ENCODE measurements around the gene POLR1A. TPM values are rescaled to one million over a fixed set of nuclear protein-coding genes. Genes with fewer than 3 reads are reported as not detected.
A peak's percentile ranks its signal among the peaks of the same experiment; 100 is the strongest.

POLR1A gene
- total RNA-seq, 4 donors from 2014 or later = 13.3 to 22.4 (median 16.6) TPM

DNA sequence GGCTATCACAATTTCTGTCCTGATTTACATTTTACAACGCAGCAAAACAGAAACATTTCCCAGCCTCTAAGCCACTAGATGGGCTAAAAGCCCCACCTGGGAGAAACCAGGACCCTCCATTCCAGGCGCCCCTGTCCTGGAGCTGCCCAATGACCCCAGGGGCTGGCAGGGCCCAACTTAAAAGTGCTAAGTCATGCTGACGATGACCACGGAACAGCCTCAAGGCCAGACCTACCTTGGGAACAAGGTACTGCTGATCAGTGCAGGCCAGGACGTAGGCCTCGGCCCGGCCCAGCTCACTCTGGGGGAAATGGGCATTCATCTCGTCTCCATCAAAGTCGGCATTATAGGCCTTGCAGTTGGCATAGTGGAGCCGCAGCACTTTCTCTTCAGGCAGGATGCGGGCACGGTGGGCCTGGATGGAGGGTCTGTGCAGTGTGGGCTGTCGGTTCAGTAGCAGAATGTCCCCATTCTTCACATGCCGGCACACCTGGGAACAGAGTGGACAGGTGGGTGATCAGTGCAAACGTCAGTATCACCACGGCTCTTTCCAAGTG is 35.8 kb downstream of the POLR1A start:
- 96% methylated on average over 5 of the region's 16 CpGs for WGBS
- no peak for DNase-seq (ENCODE audit: extremely low spot score)
- H3K27me3 ChIP-seq = no peaks in the 10 kb centered on the region
- TF ChIP-seq POLR2AphosphoS5 (IDR thresholded peaks at IDR 0.05) (no peak), POLR2A (IDR thresholded peaks at IDR 0.05; ENCODE audit: low read depth) (no peak), EP300 (IDR thresholded peaks at IDR 0.05) (no peak)
- TF ChIP-seq, protein P1, sequence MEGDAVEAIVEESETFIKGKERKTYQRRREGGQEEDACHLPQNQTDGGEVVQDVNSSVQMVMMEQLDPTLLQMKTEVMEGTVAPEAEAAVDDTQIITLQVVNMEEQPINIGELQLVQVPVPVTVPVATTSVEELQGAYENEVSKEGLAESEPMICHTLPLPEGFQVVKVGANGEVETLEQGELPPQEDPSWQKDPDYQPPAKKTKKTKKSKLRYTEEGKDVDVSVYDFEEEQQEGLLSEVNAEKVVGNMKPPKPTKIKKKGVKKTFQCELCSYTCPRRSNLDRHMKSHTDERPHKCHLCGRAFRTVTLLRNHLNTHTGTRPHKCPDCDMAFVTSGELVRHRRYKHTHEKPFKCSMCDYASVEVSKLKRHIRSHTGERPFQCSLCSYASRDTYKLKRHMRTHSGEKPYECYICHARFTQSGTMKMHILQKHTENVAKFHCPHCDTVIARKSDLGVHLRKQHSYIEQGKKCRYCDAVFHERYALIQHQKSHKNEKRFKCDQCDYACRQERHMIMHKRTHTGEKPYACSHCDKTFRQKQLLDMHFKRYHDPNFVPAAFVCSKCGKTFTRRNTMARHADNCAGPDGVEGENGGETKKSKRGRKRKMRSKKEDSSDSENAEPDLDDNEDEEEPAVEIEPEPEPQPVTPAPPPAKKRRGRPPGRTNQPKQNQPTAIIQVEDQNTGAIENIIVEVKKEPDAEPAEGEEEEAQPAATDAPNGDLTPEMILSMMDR (IDR thresholded peaks at IDR 0.05) = no peak
- H3K9me3 ChIP-seq = no peaks in the 10 kb centered on the region
- H3K4me3 ChIP-seq = no peak overlapping the region
- no peak overlapping the region for H3K27ac ChIP-seq (replicated peaks in 1 of 4)
- peaks cover 13 to 25% (median 23%) of the 10 kb centered on the region in 4 donors for H3K4me1 ChIP-seq
- intact Hi-C loops (cut with DNase I) = loop anchor here (10.0 kb wide), 1 partner anchor 345 kb away; no protein-coding TSS in a partner anchor
- H3K36me3 ChIP-seq = peaks cover 26 to 68% (median 55%) of the 10 kb centered on the region in 4 donors

DNA sequence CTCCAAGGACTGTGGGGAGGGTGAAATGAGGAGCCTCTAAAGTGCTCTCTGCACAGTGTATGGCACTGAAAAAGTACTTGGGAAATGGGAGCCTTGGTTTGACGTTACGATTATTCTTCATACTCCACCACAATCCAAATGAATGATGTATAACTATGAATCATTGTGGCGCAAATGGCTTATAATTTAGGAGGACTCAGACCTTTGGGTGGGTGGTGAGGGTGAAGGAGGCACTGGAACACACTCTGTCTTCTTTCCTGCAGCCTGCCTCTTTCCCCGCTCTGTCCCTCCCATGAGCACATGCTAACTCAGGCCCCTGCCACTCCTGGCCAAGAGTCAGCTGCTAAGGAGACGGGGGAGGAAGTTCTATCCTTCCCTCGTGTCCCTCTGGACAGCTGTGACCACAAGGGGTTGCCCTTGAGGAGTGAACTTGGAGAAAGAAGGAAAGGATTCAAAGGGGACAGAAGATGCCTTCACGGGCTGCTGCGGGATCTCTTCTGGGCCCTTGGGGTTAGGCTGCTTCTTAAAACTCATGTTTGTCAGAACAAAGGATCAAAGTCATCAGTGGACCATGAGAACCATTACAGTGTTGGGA is 36.5 kb downstream of the POLR1A start:
- no peak overlapping the region for H3K4me3 ChIP-seq
- no peak for DNase-seq (ENCODE audit: extremely low spot score)
- WGBS = 81% methylated on average over 8 of the region's 8 CpGs
- no peaks in the 10 kb centered on the region for H3K9me3 ChIP-seq
- TF ChIP-seq, protein P1 (IDR thresholded peaks at IDR 0.05) = no peak
- TF ChIP-seq POLR2AphosphoS5 (IDR thresholded peaks at IDR 0.05) = peak in 1 of 2 donors; percentile 5
- H3K36me3 ChIP-seq = peaks cover 27 to 68% (median 55%) of the 10 kb centered on the region in 4 donors
- H3K4me1 ChIP-seq = peaks cover 13 to 25% (median 23%) of the 10 kb centered on the region in 4 donors
- no peak overlapping the region for H3K27ac ChIP-seq (replicated peaks in 1 of 4)
- no peaks in the 10 kb centered on the region for H3K27me3 ChIP-seq
- intact Hi-C loops (cut with DNase I) = no loop called here

DNA sequence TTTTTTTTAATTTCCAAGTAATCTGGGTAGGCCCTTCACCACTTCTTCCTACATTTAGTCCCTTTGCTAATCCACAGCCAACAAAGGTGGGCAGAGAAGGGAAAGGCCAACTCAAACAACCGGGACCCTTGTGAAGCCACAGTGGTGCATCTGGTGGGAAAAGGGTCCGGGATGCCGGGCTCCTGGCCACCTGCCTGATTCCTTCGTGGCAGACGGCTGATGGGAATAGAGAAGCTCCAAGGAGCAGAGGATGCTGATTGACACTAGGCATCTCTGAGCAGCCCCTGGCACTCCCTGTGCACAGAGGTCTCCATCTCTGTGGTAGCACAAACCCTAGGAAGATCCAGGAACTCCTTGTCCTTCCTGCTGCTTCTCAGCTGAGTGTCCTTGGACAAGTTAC is 37.0 kb downstream of the POLR1A start:
- DNase-seq (ENCODE audit: extremely low spot score) = no peak
- Histone ChIP-seq H3K4me3 (no peak overlapping the region), H3K36me3 (peaks cover 29 to 68% (median 55%) of the 10 kb centered on the region in 4 donors), H3K4me1 (peaks cover 13 to 25% (median 23%) of the 10 kb centered on the region in 4 donors), H3K9me3 (no peaks in the 10 kb centered on the region), H3K27me3 (no peaks in the 10 kb centered on the region), H3K27ac (replicated peaks in 1 of 4) (no peak overlapping the region)
- TF ChIP-seq POLR2A (IDR thresholded peaks at IDR 0.05; ENCODE audit: low read depth) (no peak), EP300 (IDR thresholded peaks at IDR 0.05) (no peak), POLR2AphosphoS5 (IDR thresholded peaks at IDR 0.05) (no peak)
- TF ChIP-seq, protein P1 (IDR thresholded peaks at IDR 0.05) = no peak
- 99% methylated on average over 5 of the region's 5 CpGs for WGBS
- intact Hi-C loops (cut with DNase I) = no loop called here

DNA sequence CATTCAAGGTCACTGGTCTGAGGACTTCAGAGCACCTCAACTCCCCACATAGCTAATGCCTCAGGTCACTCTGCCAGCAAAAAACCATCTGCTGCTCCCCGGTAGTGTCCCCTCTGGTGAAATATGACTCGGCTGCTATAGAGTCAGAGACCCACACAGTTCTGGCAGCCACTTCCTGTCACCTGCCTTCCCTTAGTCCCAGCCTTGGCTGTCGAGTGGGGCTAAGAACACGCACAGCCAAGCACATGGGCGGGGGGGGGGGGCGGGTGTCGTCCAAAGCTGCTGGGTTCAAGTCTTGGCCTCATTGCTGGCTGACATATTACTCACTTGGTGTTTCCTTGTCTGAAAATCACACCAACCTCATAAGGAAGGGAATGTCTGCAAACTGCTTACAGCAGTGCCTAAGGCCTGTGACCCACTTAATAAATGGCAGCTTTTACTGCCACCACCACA is 37.5 kb downstream of the POLR1A start:
- Histone ChIP-seq H3K27me3 (no peaks in the 10 kb centered on the region), H3K4me3 (no peak overlapping the region), H3K9me3 (no peaks in the 10 kb centered on the region), H3K36me3 (peaks cover 34 to 68% (median 55%) of the 10 kb centered on the region in 4 donors), H3K4me1 (peaks cover 13 to 25% (median 21%) of the 10 kb centered on the region in 4 donors), H3K27ac (replicated peaks in 1 of 4) (no peak overlapping the region)
- DNase-seq (ENCODE audit: extremely low spot score) = no peak
- intact Hi-C loops (cut with DNase I) = no loop called here
- TF ChIP-seq EP300 (IDR thresholded peaks at IDR 0.05) (no peak), POLR2A (IDR thresholded peaks at IDR 0.05; ENCODE audit: low read depth) (no peak), POLR2AphosphoS5 (IDR thresholded peaks at IDR 0.05) (no peak)
- TF ChIP-seq, protein P1 (IDR thresholded peaks at IDR 0.05) = no peak
- WGBS = 40% methylated on average over 7 of the region's 7 CpGs
